ENCODE measurements around the gene PCCA. TPM values are rescaled to one million over a fixed set of nuclear protein-coding genes. Genes with fewer than 3 reads are reported as not detected.

PCCA gene
- total and polyA plus RNA-seq, 2 donors (not counting 3 experiments of a cell fraction or from before 2014, with no cell fraction given): 5.7 to 20.2 TPM

GRCh38 chr13:100290165-100290801 lies 201.4 kb downstream of the PCCA start:
- FAIRE-seq (no peak), DNase-seq (ENCODE audit: low read depth, low spot score) (no peak)
- no TSS peak for BruUV-seq (replicated peaks)

More at GRCh38 chr13:100290165-100290801, 201.4 kb downstream of the PCCA start:
- H3K9ac ChIP-seq (replicated peaks; ENCODE audit: extremely low read depth, insufficient read depth, low read length): no peak overlapping the region
- H3K4me3 ChIP-seq (replicated peaks in 1 of 3; ENCODE audit: insufficient read depth in 1 of 3, low read depth in 1 of 3, low read length in 3 of 3): no peak overlapping the region
- no peak overlapping the region for H3K4me2 ChIP-seq (ENCODE audit: insufficient read depth, low read length)
- no peaks in the 10 kb centered on the region for H3K27me3 ChIP-seq (ENCODE audit: control insufficient read depth in 2 of 2, insufficient read depth in 2 of 2, low read length in 2 of 2)
- dilution Hi-C loops (cut with MboI; ENCODE audit: extremely low pct_ligation_motif_present, low sequenced_read_pairs): no loop called here
- no peaks in the 10 kb centered on the region for H3K36me3 ChIP-seq (ENCODE audit: control insufficient read depth in 2 of 2, extremely low read depth in 1 of 2, insufficient read depth in 2 of 2, low read length in 2 of 2)
- CTCF ChIA-PET: interaction anchor here (1.6 to 1.9 kb wide), 2 partner anchors 10 to 55 kb away, joined by 5 read pairs; no protein-coding TSS in a partner anchor
- TF ChIP-seq, protein P1, sequence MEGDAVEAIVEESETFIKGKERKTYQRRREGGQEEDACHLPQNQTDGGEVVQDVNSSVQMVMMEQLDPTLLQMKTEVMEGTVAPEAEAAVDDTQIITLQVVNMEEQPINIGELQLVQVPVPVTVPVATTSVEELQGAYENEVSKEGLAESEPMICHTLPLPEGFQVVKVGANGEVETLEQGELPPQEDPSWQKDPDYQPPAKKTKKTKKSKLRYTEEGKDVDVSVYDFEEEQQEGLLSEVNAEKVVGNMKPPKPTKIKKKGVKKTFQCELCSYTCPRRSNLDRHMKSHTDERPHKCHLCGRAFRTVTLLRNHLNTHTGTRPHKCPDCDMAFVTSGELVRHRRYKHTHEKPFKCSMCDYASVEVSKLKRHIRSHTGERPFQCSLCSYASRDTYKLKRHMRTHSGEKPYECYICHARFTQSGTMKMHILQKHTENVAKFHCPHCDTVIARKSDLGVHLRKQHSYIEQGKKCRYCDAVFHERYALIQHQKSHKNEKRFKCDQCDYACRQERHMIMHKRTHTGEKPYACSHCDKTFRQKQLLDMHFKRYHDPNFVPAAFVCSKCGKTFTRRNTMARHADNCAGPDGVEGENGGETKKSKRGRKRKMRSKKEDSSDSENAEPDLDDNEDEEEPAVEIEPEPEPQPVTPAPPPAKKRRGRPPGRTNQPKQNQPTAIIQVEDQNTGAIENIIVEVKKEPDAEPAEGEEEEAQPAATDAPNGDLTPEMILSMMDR (IDR thresholded peaks at IDR 0.05; ENCODE audit: extremely low read depth in 1 of 2, insufficient read depth in 1 of 2, low read depth in 1 of 2, low read length in 2 of 2): no peak
- TF ChIP-seq EZH2 (IDR thresholded peaks at IDR 0.05; ENCODE audit: borderline replicate concordance, low read depth, low read length, severe bottlenecking) (no peak), GATA2 (IDR thresholded peaks at IDR 0.05; ENCODE audit: insufficient read depth, insufficient read length, low read depth, low read length) (no peak), JUN (IDR thresholded peaks at IDR 0.05; ENCODE audit: borderline replicate concordance, insufficient read depth, insufficient read length, low read depth) (no peak), MAX (IDR thresholded peaks at IDR 0.05; ENCODE audit: insufficient read depth, insufficient read length) (no peak), POLR2AphosphoS5 (IDR thresholded peaks at IDR 0.05; ENCODE audit: insufficient read depth, low read depth, low read length) (no peak), MYC (IDR thresholded peaks at IDR 0.05; ENCODE audit: low read depth, low read length) (no peak), POLR2A (IDR thresholded peaks at IDR 0.05; ENCODE audit: low read depth, low read length) (no peak), FOS (IDR thresholded peaks at IDR 0.05; ENCODE audit: borderline replicate concordance, insufficient read depth, low read length) (no peak)
- H3K4me1 ChIP-seq (ENCODE audit: control insufficient read depth, extremely low read depth, insufficient read depth, low read length): no peaks in the 10 kb centered on the region
- no peaks in the 10 kb centered on the region for H4K20me1 ChIP-seq (replicated peaks; ENCODE audit: control insufficient read depth, extremely low read depth, insufficient read depth, low read length)
- intact Hi-C loops (cut with micrococcal nuclease): no loop called here
- no peaks in the 10 kb centered on the region for H3K9me1 ChIP-seq (replicated peaks; ENCODE audit: control insufficient read depth, extremely low read depth, insufficient read depth, low read length)
- no peak overlapping the region for H2AFZ ChIP-seq (ENCODE audit: low read depth, low read length)
- POLR2A ChIA-PET: no interaction called here
- no peaks in the 10 kb centered on the region for H3K9me3 ChIP-seq (replicated peaks; ENCODE audit: control insufficient read depth, insufficient read depth, low read length)
- no peaks in the 10 kb centered on the region for H3K79me2 ChIP-seq (ENCODE audit: control insufficient read depth, insufficient read depth, low read length)
- no peak overlapping the region for H3K27ac ChIP-seq (ENCODE audit: insufficient read depth, low read depth, low read length)
